Lower leg skin (tissue), 4 donors: Measurements from ENCODE around the gene LRRC49. TPM values are rescaled to one million over a fixed set of nuclear protein-coding genes. Genes with fewer than 3 reads are reported as not detected.

ENCODE experiments used
- DNase-seq, 2 donors: peaks; one replicate each; pipeline ENCODE4 v3.0.0-alpha.2; 2019; ENCODE audit warnings: low spot score in 2 of 2
- H3K4me3 ChIP-seq: fragments of 200-600 bp; sonication (generic); 2 replicates; pipeline ENCODE4 v1.5.1; 2017; ENCODE audit warnings: mild to moderate bottlenecking, low read depth; ENCODE audit not compliant: poor library complexity, severe bottlenecking
- POLR2A ChIP-seq, 2 donors: fragments of 450-650 bp; IDR thresholded peaks; one replicate each; pipeline ENCODE4 v1.6.1; 2016 to 2017; ENCODE audit warnings: antibody characterized with exemption in 2 of 2, mild to moderate bottlenecking in 1 of 2, moderate library complexity in 1 of 2
- WGBS, 2 donors: methylation state at CpG; one replicate each; pipeline ENCODE4 v1.1.5; 2018; 5-methylcytosine and 5-hydroxymethylcytosine counted together
- intact Hi-C: fragments of 100-400 bp; cut with DNase I; formaldehyde crosslinking; loops from one replicate; pipeline ENCODE4 v1.15.0; 2023; ENCODE audit warnings: low total_unique reads
- total RNA-seq, 4 donors: library from RNA; depleted of rRNA; stranded (reverse); fragments of >200 nt; gene quantifications; one replicate each; pipeline ENCODE4 v1.1.0, GENCODE V29; 2016
- TF ChIP-seq, protein P1 (sequence below), 3 donors: fragments of 450-650 bp; IDR thresholded peaks; one replicate each; pipeline ENCODE4 v1.5.1; 2016; ENCODE audit warnings: antibody characterized with exemption in 3 of 3, mild to moderate bottlenecking in 3 of 3, moderate library complexity in 2 of 3

The LRRC49 gene
- total RNA-seq, 4 donors from 2014 or later: 1.9 to 6.1 (median 5.3) TPM

DNA sequence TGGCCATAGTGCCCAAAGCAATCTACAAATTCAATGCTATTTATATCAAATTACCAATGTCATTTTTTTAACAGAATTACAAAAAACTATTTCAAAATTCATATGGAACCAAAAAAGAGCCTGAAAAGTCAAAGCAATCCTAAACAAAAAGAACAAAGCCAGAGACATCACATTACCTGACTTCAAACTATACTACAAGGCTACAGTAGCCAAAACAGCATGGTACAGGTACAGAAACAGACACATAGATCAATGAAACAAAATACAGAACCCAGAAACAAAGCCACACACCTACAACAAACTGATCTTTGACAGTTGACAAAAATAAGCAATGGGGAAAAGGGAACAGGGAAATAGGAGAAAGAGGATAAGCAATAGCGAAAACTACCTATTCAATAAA lies 196.1 kb downstream of the LRRC49 start:
- 96 to 100% methylated on average over 1 of the region's 1 CpG for WGBS, 2 donors
- intact Hi-C loops: no loop called here
- no peak for DNase-seq
- TF ChIP-seq, protein P1, sequence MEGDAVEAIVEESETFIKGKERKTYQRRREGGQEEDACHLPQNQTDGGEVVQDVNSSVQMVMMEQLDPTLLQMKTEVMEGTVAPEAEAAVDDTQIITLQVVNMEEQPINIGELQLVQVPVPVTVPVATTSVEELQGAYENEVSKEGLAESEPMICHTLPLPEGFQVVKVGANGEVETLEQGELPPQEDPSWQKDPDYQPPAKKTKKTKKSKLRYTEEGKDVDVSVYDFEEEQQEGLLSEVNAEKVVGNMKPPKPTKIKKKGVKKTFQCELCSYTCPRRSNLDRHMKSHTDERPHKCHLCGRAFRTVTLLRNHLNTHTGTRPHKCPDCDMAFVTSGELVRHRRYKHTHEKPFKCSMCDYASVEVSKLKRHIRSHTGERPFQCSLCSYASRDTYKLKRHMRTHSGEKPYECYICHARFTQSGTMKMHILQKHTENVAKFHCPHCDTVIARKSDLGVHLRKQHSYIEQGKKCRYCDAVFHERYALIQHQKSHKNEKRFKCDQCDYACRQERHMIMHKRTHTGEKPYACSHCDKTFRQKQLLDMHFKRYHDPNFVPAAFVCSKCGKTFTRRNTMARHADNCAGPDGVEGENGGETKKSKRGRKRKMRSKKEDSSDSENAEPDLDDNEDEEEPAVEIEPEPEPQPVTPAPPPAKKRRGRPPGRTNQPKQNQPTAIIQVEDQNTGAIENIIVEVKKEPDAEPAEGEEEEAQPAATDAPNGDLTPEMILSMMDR (IDR thresholded peaks at IDR 0.05): no peak
- TF ChIP-seq POLR2A (IDR thresholded peaks at IDR 0.05): no peak
- H3K4me3 ChIP-seq: no peak overlapping the region

- TF ChIP-seq POLR2A (IDR thresholded peaks at IDR 0.05): no peak
- TF ChIP-seq, protein P1 (IDR thresholded peaks at IDR 0.05): no peak
- intact Hi-C loops: no loop called here
- 45% methylated on average over 1 of the region's 1 CpG for WGBS, 2 donors
- no peak for DNase-seq
- no peak overlapping the region for H3K4me3 ChIP-seq
These were observed 197.2 kb downstream of the LRRC49 start for GRCh38 chr15:71089801-71090200.

DNA sequence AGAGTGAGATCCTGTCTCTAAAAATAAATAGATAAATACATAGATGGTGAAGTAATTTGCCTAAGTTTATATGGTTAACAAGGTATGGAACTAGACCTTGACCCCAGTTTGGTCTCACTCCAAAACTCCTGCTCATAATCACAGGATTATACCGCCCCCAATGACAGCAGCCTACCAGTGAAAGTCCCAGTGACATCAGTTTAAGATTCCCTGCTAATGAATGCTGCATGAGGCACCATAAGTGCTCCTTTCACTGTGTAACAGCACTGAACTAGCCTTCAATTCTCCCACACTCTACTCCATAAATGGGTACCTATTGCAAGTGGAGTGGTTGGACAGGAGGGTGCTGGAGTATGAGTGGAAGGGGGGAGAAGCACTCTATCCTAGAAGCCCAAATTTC lies 199.0 kb downstream of the LRRC49 start:
- TF ChIP-seq POLR2A (IDR thresholded peaks at IDR 0.05): no peak
- TF ChIP-seq, protein P1 (IDR thresholded peaks at IDR 0.05): no peak
- DNase-seq: no peak
- H3K4me3 ChIP-seq: no peak overlapping the region
- intact Hi-C loops: no loop called here
- 63 to 77% methylated on average over 1 of the region's 1 CpG for WGBS, 2 donors

DNA sequence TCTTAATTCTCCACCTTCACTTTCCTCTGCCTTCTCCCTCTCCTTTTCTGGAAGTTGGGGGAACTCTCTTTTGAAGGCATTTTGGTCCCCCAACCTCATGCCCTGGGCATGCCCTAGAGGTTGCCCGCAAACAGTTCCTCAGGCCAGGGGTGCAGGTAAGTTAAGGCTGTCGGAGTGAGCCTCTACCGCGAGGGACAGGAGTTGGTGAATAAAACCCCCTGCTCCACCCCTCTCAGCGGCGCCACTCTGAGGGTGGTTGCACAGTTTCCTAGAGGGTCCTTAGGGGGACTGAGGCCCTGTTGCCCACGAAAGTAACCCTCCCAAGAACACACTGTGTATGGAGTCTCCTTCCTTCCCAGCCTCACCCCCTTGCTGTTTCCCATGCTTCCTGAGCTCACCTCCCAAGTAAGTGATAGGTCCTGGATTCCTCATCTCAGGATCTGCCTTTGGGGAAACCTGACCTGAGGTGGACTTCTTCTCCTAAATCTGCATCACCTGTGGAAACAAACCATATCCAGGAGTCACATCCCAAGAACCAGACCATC lies 199.5 kb downstream of the LRRC49 start:
- WGBS, 2 donors: 86 to 91% methylated on average over 7 of the region's 7 CpGs
- TF ChIP-seq, protein P1 (IDR thresholded peaks at IDR 0.05): no peak
- no peak for TF ChIP-seq POLR2A (IDR thresholded peaks at IDR 0.05)
- DNase-seq: no peak
- intact Hi-C loops: no loop called here
- no peak overlapping the region for H3K4me3 ChIP-seq

GRCh38 chr15:71093054-71094024 lies 200.7 kb downstream of the LRRC49 start:
- no peak overlapping the region for H3K4me3 ChIP-seq
- intact Hi-C loops: no loop called here
- 32 to 33% methylated on average over 11 of the region's 11 CpGs for WGBS, 2 donors
- TF ChIP-seq, protein P1 (IDR thresholded peaks at IDR 0.05): no peak
- no peak for TF ChIP-seq POLR2A (IDR thresholded peaks at IDR 0.05)
- peak in 1 of 2 donors; percentile 31 for DNase-seq
